Stimulated activated CD8-positive, alpha-beta memory T cell treated with anti-CD3 and anti-CD28 coated beads, Interleukin-4, amount 100 ng/mL, for 1 hour (primary cell): Measurements from ENCODE around the gene FBXL17.

Source experiments
- DNase-seq, 2 donors: peaks; one replicate each; pipeline ENCODE4 v3.0.0-alpha.2; 2020; ENCODE audit warnings: low read depth in 2 of 2, low spot score in 1 of 2

Gene FBXL17

GRCh38 chr5:107959573-107960279 is 422.2 kb downstream of the FBXL17 start:
- no peak for DNase-seq

- no peak for DNase-seq
These were observed 423.0 kb downstream of the FBXL17 start for GRCh38 chr5:107958861-107959260.

- no peak for DNase-seq
These were observed 423.5 kb downstream of the FBXL17 start for GRCh38 chr5:107958432-107958831.

GRCh38 chr5:107957051-107957450 is 424.8 kb downstream of the FBXL17 start:
- no peak for DNase-seq

GRCh38 chr5:107955321-107955720 is 426.6 kb downstream of the FBXL17 start:
- DNase-seq, result no peak

- no peak for DNase-seq
These were observed 427.6 kb downstream of the FBXL17 start for GRCh38 chr5:107954254-107954653.

GRCh38 chr5:107952450-107952849 is 429.4 kb downstream of the FBXL17 start:
- no peak for DNase-seq

- DNase-seq, result no peak
These were observed 430.6 kb downstream of the FBXL17 start for GRCh38 chr5:107951309-107951708.

GRCh38 chr5:107950776-107951175 is 431.1 kb downstream of the FBXL17 start:
- no peak for DNase-seq

- no peak for DNase-seq
These were observed 432.1 kb downstream of the FBXL17 start for GRCh38 chr5:107949688-107950341.

- no peak for DNase-seq
These were observed 433.5 kb downstream of the FBXL17 start for GRCh38 chr5:107948377-107948776.

- DNase-seq, result no peak
These were observed 436.8 kb downstream of the FBXL17 start for GRCh38 chr5:107945061-107945460.

GRCh38 chr5:107943923-107944322 is 438.0 kb downstream of the FBXL17 start:
- no peak for DNase-seq

- no peak for DNase-seq
These were observed 440.9 kb downstream of the FBXL17 start for GRCh38 chr5:107941036-107941435.

GRCh38 chr5:107937651-107938355 is 444.1 kb downstream of the FBXL17 start:
- no peak for DNase-seq

GRCh38 chr5:107937204-107937603 is 444.7 kb downstream of the FBXL17 start:
- no peak for DNase-seq

- no peak for DNase-seq
These were observed 445.4 kb downstream of the FBXL17 start for GRCh38 chr5:107936515-107936914.

GRCh38 chr5:107935645-107936044 is 446.3 kb downstream of the FBXL17 start:
- no peak for DNase-seq

GRCh38 chr5:107933326-107933725 is 448.6 kb downstream of the FBXL17 start:
- DNase-seq, result no peak

- DNase-seq, result no peak
These were observed 451.0 kb downstream of the FBXL17 start for GRCh38 chr5:107930891-107931290.

- DNase-seq, result no peak
These were observed 451.8 kb downstream of the FBXL17 start for GRCh38 chr5:107930092-107930491.

- no peak for DNase-seq
These were observed 452.8 kb downstream of the FBXL17 start for GRCh38 chr5:107929080-107929479.
